ENCODE data around the gene NAA38. TPM values are rescaled to one million over a fixed set of nuclear protein-coding genes. Genes with fewer than 3 reads are reported as not detected.

Gene NAA38
- total RNA-seq, 1 donor from 2014 or later = 8.6 TPM

DNA sequence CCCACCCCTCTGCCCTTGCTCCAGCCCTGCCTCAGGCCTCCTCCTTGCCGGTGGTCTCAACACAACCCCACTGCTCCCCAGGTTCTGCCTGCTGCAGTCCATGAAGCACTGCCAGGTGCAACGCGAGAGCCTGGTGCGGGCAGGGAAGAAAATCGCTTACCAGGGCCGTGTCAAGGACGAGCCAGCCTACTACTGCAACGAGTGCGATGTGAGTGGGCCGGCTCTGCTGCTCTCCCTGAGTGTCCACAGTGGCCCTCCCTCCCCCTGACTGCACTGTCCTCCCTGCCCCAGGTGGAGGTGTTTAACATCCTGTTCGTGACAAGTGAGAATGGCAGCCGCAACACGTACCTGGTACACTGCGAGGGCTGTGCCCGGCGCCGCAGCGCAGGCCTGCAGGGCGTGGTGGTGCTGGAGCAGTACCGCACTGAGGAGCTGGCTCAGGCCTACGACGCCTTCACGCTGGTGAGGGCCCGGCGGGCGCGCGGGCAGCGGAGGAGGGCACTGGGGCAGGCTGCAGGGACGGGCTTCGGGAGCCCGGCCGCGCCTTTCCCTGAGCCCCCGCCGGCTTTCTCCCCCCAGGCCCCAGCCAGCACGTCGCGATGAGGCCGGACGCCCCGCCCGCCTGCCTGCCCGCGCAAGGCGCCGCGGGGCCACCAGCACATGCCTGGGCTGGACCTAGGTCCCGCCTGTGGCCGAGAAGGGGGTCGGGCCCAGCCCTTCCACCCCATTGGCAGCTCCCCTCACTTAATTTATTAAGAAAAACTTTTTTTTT, 4.3 kb downstream of the NAA38 start:
- Mint-ChIP-seq H3K27ac (no peak overlapping the region), H3K36me3 (peaks cover 20% of the 10 kb centered on the region), H3K4me1 (peaks cover 21% of the 10 kb centered on the region), H3K9me3 (no peaks in the 10 kb centered on the region), H3K27me3 (ENCODE audit: insufficient read depth, low read depth) (peaks cover 11% of the 10 kb centered on the region), H3K4me3 (no peak overlapping the region)
- H3K9ac ChIP-seq = no peak overlapping the region
- peaks cover 38% of the 10 kb centered on the region for H3K4me1 ChIP-seq
- peaks cover 16% of the 10 kb centered on the region for H3K27me3 ChIP-seq
- H3K79me2 ChIP-seq (ENCODE audit: low read depth) = peaks cover 15% of the 10 kb centered on the region
- H3F3A ChIP-seq (ENCODE audit: low read depth) = peaks cover 74% of the 10 kb centered on the region
- TF ChIP-seq, protein P1, sequence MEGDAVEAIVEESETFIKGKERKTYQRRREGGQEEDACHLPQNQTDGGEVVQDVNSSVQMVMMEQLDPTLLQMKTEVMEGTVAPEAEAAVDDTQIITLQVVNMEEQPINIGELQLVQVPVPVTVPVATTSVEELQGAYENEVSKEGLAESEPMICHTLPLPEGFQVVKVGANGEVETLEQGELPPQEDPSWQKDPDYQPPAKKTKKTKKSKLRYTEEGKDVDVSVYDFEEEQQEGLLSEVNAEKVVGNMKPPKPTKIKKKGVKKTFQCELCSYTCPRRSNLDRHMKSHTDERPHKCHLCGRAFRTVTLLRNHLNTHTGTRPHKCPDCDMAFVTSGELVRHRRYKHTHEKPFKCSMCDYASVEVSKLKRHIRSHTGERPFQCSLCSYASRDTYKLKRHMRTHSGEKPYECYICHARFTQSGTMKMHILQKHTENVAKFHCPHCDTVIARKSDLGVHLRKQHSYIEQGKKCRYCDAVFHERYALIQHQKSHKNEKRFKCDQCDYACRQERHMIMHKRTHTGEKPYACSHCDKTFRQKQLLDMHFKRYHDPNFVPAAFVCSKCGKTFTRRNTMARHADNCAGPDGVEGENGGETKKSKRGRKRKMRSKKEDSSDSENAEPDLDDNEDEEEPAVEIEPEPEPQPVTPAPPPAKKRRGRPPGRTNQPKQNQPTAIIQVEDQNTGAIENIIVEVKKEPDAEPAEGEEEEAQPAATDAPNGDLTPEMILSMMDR (IDR thresholded peaks at IDR 0.05) = no peak
- TF ChIP-seq EZH2phosphoT487 (IDR thresholded peaks at IDR 0.05) (no peak), EZH2 (IDR thresholded peaks at IDR 0.05) (no peak)
- H2AFZ ChIP-seq (replicated peaks) = no peak overlapping the region
- no peak overlapping the region for H3K27ac ChIP-seq
- DNase-seq (ENCODE audit: low spot score) = peak; percentile 56
- peak overlapping the region; percentile 94 for H3K4me2 ChIP-seq
- peaks cover 76% of the 10 kb centered on the region for H4K20me1 ChIP-seq (ENCODE audit: low read depth)
- peaks cover 9% of the 10 kb centered on the region for H3K36me3 ChIP-seq
- peak overlapping the region; percentile 74 for H3K4me3 ChIP-seq
- H3K9me3 ChIP-seq (ENCODE audit: low read depth) = no peaks in the 10 kb centered on the region

DNA sequence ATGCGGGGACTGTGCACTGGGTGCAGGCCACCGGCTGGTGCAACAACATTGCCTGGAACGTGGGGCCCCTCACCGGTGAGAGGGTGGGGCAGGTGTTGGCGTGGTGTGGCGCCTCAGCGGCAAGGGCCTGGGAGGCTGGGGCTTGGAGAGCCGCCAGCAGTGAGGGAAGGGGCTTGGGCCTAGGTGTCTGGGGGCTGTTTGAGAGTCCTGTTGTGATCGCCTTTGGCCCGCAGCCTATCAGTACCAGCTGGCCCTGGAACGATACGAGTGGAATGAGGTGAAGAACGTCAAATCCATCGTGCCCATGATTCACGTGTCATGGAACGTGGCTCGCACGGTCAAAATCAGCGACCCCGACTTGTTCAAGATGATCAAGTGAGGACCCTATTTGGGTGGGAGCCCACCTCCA, 5.1 kb downstream of the NAA38 start:
- Histone ChIP-seq H3K4me3 (no peak overlapping the region), H3K27me3 (peaks cover 16% of the 10 kb centered on the region), H3K4me2 (no peak overlapping the region), H4K20me1 (ENCODE audit: low read depth) (peaks cover 84% of the 10 kb centered on the region), H3K27ac (no peak overlapping the region), H3K9ac (no peak overlapping the region), H3K79me2 (ENCODE audit: low read depth) (peaks cover 15% of the 10 kb centered on the region), H3K36me3 (peaks cover 9% of the 10 kb centered on the region), H2AFZ (replicated peaks) (no peak overlapping the region), H3F3A (ENCODE audit: low read depth) (peaks cover 68% of the 10 kb centered on the region), H3K9me3 (ENCODE audit: low read depth) (no peaks in the 10 kb centered on the region), H3K4me1 (peaks cover 37% of the 10 kb centered on the region)
- Mint-ChIP-seq H3K27me3 (ENCODE audit: insufficient read depth, low read depth) (peaks cover 11% of the 10 kb centered on the region), H3K27ac (no peak overlapping the region), H3K36me3 (peaks cover 20% of the 10 kb centered on the region), H3K4me1 (peaks cover 21% of the 10 kb centered on the region), H3K9me3 (no peaks in the 10 kb centered on the region), H3K4me3 (peak overlapping the region; percentile 30)
- no peak for DNase-seq (ENCODE audit: low spot score)
- TF ChIP-seq EZH2phosphoT487 (IDR thresholded peaks at IDR 0.05) (no peak), EZH2 (IDR thresholded peaks at IDR 0.05) (no peak)
- TF ChIP-seq, protein P1 (IDR thresholded peaks at IDR 0.05) = no peak

DNA sequence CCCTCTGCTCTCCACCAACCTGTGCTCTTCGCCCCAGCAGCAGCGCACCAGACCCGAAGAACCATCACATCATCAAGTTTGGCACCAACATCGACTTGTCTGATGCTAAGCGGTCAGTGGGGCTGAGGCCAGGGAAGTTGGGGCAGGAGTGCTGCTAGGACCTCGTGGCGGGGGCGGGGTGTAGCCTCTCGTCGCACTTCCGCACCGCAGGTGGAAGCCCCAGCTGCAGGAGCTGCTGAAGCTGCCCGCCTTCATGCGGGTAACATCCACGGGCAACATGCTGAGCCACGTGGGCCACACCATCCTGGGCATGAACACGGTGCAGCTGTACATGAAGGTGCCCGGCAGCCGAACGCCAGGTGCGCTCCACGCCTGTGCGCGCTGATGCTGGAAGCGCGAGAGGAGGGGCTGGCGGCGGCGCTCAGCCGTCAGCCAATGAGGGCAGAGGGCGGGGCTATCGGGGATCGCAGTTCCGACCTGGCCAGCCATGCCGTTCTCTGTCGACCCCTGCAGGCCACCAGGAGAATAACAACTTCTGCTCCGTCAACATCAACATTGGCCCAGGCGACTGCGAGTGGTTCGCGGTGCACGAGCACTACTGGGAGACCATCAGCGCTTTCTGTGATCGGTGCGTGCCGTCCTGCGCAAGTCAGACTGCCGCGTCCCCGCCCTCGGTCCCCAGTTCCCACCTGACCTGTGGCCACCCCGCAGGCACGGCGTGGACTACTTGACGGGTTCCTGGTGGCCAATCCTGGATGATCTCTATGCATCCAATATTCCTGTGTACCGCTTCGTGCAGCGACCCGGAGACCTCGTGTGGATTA, 5.7 kb downstream of the NAA38 start:
- Histone ChIP-seq H3K27ac (no peak overlapping the region), H3K9me3 (ENCODE audit: low read depth) (no peaks in the 10 kb centered on the region), H3K9ac (no peak overlapping the region), H4K20me1 (ENCODE audit: low read depth) (peaks cover 89% of the 10 kb centered on the region), H2AFZ (replicated peaks) (no peak overlapping the region), H3K4me2 (peak overlapping the region; percentile 57), H3K27me3 (peaks cover 16% of the 10 kb centered on the region), H3K36me3 (peaks cover 9% of the 10 kb centered on the region), H3K79me2 (ENCODE audit: low read depth) (peaks cover 15% of the 10 kb centered on the region), H3F3A (ENCODE audit: low read depth) (peaks cover 62% of the 10 kb centered on the region), H3K4me3 (no peak overlapping the region), H3K4me1 (peaks cover 37% of the 10 kb centered on the region)
- Mint-ChIP-seq H3K9me3 (no peaks in the 10 kb centered on the region), H3K4me1 (peaks cover 21% of the 10 kb centered on the region), H3K36me3 (peaks cover 22% of the 10 kb centered on the region), H3K27ac (no peak overlapping the region), H3K27me3 (ENCODE audit: insufficient read depth, low read depth) (peaks cover 11% of the 10 kb centered on the region), H3K4me3 (no peak overlapping the region)
- peak; percentile 98 for DNase-seq (ENCODE audit: low spot score)
- TF ChIP-seq, protein P1 (IDR thresholded peaks at IDR 0.05) = peak; percentile 87
- TF ChIP-seq EZH2 (IDR thresholded peaks at IDR 0.05) (no peak), EZH2phosphoT487 (IDR thresholded peaks at IDR 0.05) (no peak)
